Fibroblast of gingiva (primary cell): ENCODE results near the gene LACRT.

Source experiments
- DNase-seq: peaks from one replicate; pipeline ENCODE4 v3.0.0-alpha.2; 2011; ENCODE audit warnings: low read depth

Gene LACRT

DNA sequence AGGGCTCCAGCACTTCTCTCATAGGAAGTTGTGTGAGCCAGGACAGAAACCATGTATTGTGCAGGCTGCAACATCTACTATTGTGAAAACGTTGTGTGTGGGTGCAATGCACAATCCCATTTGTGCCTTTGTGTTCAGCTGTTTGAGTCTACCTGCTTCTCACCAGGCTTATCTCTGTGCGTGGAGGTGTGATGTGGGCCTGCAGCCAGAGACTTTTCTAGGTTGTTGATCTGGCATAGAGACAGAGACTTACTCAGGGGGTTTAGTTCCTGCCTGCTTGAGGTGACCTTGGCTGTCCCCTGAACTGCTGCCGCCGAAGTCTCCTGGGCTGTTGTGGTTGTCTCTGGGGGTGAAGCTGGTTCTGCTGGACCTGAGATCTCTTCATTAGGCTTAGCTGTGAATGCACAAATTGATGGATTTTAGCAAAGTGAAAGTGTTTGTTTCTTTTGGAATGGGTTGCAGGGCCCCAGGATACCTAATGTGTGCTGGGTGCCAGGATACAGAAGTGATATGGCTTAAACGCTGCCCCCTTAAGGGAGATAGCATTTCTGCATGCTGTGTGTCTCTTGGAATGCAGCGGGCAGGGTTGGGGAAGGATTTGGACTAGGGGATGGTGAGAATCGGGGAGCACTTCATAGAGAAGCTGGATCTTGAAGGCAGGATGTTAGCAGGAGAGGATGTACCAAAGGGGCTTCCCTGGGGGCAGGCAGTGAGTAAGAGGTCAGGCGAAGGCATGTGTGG lies 2.5 kb downstream of the LACRT start:
- no peak for DNase-seq

DNA sequence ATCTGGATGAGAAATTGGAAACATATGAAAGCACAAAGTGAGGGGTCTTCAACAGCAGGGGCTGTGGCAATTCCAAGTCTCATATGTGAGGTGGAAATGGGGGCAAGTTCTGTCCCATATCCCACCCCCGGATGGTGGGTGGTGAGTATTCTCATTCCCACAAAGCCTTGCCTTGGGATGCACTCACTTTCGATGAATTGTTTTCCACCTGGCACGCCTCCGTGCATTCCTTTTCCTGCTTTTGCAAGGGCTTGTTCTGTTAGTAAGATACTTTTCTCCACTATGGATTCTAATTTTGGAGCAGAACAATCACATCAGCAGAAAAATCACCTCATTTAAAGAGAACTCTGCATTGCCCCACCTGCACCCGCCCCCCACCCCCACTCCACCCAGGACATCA lies 3.1 kb downstream of the LACRT start:
- DNase-seq, result no peak

DNA sequence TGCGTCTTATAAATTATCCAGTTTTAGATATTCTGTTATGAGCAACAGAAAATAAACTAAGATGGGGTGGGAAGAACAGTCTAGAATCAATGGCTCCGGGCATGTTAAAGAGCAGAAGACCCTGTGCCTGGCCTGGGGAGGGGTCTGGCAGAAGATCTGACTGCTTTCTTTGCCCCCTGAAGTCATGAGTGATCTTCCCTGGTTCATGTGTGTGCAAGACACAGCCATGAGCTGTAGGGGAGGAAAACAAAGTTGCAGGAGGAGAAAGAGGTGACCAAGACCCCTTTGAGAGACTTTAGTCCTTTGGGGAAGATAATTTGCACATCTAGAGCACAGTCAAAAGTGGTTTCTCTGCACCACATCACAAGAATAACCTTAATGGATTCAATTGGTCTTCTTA lies 4.8 kb downstream of the LACRT start:
- DNase-seq, result no peak

DNA sequence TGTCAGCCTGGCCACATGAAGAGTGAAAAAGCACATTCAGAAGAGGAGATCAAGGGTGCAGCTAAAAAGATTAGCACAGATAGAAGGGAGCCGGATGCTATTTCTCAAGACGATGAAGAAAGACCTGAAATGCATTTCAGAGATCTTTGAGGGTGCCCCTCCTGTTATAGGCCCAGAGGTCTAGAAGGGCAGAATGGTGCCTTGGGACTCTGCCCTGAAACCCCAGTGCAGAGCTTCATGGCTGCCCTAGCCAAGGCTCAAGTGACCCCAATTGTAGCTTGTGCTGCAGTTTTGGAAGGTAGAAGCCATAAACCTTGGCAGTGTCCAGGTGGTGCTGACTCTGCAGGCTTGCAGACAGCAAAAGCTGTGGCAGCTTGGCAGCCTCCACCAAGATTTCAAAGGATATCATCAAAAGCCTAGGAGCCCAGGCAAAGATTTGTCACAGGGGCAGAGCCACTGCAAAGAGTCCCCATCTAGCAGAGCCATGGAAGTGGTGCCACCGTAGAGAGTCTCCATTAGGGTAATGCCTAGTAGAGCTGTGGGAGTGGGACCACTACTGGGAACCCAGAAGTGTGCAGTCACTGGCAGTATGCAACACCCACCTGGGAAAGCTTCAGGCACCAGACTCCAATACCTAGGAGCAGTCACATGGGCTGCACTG lies 6.4 kb downstream of the LACRT start:
- DNase-seq, result no peak

DNA sequence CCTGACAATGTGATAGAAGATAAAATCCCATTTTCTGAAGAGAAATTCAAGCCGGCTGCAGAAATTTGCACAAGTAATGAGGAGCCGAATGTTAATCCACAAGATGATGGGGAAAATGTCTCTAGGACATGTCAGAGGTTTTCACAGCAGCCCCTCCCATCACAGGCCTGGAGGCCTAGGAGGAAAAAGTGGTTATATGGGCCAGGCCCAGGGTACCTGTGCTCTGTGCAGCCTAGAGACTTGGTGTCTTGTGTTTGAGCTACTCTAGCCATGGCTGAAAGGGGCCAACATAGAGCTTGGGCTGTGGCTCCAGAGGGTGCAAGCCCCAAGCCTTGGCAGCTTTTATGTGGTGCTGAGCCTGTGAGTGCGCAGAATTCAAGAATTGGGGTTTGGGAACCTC lies 7.4 kb downstream of the LACRT start:
- DNase-seq, result no peak

DNA sequence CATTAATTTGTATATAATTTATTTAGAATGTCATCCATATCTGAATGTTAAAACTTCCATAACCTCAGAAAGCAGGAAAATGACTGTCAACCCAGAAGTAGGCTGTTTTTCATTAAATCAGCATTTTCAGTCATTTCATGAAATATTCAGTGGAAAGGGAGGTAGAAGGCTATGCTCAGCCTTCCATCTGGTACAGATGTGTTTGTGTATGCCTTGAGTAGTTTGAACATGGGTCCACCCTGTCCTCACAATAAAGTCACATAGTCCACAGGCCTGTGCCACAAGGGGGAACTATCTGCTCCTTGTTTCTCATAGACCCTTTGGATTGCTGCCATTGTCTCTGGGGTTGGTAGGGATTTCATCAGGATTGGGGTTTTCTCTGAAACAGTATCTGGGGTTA lies 9.1 kb downstream of the LACRT start:
- DNase-seq, result no peak

DNA sequence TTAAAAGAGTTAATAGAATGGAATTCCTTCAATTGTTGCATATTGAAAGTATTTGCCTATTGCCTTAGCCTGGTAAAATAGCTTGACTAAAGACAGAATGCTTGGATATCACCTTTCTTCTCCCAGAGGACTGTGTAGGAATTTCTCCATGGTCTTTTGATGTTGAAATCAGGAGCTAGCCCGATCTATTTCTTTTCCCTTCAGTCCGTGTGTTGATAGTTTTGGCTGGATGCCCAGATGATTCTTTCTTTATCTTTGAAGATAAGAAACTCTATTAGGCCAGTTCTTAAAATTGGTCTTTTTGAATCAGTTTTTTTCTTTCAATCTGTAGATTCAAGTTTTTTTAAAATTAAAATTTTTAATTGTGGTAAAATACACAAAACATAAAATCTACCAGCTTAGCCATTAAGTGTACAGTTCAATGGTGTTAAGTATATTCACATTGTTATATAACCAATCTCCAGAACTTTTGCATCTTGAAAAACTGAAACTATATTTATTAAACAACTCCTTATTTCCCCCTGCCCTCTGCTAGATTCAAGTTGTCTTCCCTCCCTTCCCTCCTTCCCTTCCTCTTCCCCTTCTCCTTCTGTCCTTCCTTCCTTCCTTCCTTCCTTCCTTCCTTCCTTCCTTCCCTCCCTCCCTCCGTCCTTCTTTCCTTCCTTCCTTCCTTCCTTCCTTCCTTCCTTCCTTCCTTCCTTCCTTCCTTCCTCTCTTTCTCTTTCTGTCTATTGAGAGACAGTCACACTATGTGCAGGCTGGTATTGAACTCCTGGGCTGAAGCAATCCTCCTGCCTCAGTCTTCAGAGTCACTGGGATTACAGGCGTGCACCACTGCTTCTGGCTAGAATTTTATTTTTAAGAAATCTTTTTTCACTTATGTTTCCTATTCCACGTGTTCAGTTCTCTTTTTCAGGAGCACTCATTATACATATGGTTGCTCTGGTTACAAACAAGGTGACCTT lies 10.1 kb downstream of the LACRT start:
- DNase-seq, result no peak

DNA sequence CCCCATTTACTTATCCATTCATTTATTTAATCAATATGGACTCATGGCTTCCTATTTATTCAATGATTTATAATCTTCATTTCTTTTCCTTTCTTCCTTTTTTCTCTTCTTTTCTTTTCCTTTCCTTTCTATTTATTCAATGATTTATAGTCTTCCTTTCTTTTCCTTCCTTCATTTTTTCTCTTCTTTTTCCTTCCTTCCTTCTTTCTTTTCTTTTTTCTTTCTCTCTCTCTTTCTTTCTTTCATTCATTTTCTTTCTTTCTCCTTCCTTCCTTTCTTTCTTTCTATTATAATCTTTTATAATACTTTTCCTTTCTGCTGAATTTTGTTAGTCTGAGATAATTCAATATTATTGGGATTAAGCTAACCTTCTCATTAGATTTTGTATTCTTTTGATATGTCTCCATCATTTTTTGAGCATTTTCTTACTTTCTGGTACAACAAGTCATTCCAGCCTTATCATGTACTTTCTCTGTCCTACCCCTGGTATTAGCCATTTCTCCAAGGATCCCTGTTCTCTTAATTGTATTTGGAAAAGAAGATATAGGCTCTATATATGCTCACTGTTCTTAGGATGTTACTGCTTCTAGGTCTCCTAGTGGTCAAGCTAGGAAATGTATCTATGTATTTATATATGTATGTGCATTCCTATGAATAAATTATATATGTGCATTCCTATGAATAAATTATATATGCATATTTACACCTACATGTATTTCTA lies 12.1 kb downstream of the LACRT start:
- DNase-seq, result no peak

DNA sequence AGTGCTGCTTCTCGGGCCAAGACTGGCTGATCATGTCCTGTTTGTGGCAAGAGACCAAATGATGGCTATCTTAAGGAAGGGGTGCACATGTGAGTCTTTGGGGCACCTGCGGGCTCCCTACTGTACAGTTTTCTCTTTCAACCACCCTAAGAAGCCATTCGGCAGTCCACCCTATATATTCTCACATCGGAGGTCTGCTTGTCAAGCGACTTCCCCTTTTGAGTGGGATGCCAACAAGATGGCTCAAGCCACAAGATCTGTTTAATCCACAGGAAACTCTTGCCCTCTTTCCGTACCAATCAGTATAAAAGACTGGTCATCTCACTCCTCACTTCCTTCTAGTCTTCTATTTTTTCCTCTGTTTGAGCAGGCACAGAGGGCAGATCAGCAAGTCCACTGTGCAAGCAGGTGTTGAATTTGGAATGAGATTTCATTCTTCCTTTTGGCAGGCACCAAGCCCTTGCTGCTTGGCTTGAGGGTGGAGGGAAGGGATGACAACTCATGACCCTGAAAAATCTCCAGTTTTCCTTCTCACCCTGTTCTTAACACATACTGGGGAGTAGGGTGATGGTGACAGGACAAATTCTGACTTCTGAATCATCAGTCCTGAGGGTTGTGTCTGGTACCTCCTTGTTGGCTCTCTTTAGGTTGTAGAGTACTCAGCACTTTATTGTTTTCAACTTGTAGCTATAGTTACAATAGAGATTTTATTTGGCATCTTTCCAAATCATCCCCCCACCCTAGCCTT lies 17.6 kb downstream of the LACRT start:
- no peak for DNase-seq

DNA sequence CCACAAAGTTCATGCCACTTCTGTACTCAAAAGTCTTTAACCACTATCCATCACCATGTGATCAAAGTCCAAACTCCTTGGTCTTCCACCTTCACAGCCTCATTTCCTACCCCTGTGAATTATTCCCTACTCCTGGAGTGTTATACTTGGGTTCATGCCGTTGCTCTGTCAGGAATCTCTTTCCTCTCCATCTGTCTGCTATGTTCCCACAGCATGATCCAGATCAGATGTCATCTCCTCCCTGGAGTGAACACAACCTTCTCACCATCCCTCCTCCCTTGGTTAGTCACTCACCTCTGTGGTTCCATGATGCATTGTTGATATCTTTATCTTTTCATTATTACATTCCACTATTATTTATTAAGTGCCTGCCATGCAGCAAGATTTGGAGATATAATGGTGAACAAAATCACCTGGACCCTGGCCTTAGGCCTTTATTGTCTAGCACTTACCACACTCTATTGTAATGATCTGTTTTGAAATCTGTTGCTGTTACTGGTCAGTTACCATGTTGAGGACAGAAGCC lies 22.4 kb downstream of the LACRT start:
- no peak for DNase-seq

DNA sequence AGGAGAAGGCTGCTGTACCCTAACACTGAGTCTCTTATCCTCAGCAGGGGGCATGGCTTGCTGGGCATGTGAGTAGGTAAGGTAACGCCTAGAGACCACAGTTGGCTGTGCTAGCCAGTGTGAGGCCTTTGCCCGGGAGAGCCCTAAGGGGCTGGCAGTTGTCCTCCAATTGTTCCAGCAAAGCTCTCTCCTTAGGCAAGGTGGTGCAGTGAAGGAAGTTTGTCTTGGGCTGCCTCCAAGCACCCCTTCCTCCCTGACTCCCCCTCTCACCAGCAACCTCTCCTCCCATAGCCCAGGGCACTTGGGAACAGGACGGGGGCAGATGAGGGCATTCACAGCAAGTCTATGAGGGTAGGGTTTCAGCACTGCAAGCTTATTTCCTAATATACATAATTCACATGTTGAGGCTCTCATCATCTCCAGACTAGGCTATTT lies 23.0 kb downstream of the LACRT start:
- no peak for DNase-seq

DNA sequence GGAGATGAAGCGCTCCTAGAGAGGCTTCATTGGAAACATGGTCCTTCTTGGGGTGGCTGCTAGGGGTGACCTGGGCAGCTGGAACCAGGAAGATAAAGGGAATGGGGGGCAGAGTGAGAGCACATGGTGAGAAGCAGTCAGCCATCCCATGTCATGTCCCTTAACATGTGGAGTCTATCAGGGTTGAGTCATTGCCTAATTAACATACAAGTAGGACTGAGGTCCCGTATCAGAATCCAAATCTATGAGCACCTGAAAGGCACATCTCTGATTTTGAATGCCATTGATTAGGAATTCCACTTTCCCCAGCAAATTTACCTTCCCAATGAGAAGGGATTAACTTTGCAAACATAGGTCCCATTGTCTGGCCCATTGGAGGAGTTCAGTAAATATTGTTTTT lies 25.9 kb downstream of the LACRT start:
- no peak for DNase-seq

DNA sequence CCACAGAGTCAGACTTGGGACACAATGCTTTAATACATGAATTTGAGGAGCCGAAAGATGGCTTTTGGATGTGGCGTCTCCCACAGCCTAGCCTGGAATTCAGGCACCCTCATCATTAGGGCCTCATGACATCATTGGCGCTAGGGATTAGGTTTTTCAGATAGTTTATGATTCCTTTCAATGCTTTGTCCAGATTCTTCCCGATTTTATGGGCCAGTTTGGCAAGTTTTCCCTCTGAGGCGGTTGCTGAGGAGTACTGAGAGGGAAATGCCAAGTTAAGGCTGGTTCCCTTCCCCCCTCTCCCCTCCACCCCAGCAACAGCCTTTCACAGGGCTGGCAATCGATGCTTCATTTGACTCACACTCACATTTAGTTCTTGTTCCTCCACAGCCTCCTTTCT lies 26.5 kb downstream of the LACRT start:
- DNase-seq, result no peak

DNA sequence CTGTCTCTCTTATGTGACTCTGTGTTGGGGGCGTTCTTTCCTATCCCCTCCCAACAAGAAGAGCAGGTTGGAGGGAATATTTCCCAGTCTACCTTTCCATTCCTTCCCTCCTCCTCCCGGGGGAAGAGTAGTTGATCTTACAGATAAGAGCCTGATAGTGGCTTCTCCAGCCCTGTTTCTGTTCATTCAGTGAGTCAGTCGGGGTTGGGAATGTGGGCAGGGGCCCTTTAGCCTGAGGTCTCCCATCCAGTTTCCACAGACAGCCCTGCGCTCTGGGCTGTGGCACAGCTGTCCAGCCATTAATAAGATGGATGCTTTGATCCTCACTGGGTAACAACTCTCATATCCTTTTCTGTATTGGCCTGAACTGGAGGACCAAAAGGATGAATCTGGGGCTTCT lies 28.1 kb downstream of the LACRT start:
- DNase-seq, result no peak

DNA sequence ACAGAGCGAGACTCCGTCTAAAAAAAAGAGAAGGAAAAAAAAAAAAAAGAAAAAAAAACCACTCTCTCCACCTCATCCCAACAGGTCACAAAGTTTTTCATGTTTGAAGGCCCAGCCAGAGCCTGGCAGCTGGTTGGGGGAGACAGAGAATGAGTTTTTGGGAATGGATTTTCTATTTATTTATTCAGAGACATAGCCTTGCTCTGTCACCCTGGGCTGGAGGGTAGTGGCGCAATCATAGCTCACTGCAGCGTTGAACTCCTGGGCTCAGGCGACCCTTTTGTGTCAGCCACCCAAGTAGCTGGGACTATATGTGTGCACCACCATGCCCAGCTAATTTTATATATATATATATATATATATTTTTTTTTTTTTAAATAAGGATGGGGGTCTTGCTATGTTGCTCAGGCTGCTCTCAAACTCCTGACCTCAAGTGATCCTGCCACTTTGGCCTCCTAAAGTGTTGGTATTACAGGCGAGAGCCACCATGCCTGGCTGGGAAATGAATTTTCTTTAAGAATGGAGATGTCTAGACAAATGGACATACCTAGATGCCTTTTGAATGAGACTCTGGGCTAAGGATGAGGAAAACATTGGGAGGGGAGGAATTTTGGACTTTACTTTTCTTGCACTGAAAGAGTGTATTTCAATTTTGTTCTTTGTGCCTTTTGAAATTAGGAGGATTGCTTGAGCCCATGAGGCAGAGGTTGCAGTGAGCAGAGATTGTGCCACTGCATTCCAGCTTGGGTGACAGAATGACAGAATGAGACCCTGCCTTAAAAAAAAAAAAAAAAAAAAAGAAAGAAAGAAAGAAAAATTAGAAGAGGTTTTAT lies 29.3 kb downstream of the LACRT start:
- no peak for DNase-seq

DNA sequence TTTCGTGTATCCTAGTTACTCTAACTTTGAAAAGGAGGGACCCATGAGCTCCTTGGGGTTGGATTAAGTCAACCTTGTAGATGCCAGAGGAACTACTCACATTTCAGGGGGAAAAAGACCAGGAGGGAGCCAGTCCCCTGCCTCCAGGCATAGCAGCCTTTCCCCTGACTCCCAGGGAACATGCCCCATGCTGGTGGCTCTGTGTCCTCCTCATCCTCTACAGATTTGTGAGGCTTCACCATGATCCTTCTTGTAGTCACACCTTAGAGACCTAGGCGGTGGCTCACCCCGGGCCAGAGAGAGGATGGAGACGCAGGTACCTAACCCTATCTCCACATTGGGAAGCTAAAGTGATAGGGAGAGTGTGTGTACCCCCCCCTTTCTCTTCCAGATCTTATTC lies 30.3 kb downstream of the LACRT start:
- no peak for DNase-seq

DNA sequence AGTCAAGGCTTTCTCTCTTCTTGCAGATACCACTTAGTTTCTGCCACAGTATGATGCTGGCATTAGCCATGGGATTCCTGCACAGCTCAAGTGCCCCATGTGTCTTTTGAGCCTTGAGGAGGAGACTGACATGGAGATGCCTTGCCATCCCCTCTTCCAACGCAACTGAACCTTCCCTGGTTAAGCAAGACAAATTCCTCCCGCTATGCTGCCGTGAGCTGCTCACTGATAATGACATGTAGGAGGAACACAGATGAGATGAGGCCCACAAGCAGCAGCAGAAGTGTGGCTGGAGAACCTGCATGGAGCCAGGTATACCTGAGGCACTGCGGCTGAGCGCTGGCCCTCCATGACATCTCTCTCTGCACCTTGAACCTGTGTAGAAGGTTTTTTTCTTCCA lies 30.8 kb downstream of the LACRT start:
- no peak for DNase-seq

DNA sequence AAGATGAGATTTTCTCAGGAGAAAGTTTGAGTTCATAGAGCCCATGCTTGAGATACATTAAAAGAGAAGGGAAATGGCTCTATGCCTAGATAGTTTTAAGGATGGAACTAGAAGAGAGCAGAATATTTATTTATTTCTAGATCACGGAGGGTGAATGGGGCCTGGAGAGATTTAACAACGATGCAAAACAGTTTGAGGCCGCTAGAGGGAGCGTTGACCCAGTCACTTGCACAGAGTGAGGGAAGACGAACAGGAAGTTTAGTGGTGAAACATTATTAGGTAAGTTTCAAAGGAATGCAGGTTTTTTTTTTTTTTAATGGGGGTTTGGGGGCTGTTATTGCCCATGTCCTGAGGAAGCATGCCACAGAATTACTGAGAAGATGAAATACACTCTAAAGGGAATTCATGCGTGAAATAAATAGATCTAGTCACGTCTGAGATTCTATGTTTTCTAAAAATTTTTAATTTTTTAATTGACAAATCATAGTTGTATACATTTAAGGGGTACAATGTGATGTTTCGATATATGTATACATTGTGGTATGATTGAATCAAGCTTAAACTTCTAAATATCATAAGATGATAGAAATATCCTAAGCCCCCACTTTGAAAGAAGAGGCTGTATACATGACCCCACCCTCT lies 31.4 kb downstream of the LACRT start:
- peak; percentile 52 for DNase-seq

DNA sequence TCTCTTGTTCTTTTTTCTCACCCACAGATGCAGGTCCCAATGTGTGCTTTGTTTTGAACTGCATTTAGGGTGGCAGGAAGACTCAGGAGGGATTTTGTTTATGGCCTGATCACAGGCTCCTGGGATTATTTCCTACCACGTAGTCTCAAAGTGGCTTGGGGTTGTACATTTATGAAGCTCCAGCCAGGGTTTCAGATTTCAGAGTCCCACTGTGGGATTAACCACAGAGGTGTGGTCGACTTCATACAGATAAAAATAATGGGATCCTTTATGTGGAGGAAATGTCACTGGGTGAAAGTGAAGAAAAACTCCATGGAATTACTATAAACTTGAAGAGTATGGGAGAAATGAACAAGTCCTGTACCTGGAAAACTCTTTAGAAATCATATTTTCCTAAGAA lies 32.0 kb downstream of the LACRT start:
- no peak for DNase-seq

DNA sequence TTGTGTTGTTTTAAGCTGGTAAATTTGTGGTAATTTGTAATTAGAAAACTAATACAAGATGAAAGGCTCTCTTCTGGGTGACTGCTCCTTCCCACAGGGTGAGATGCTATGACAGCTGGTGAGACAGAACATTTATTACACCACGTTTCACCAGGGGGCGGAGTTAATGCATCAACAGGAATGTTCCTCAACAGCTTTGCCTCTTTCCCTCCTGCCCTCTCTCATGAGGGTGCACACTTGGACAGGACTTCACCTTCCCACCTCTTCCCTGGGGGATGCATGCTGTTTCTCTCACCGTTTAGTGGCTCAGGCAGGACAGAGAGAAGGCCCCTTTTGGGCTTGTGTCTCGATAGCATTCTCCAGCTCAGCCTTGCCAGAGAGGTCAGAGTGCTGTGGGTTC lies 32.9 kb downstream of the LACRT start:
- no peak for DNase-seq
